H9 (cell line): ENCODE results near the gene FRAS1. TPM values are rescaled to one million over a fixed set of nuclear protein-coding genes. Genes with fewer than 3 reads are reported as not detected.

Experiments used
- DNase-seq: peaks from one replicate; pipeline ENCODE4 v3.0.0-alpha.2; 2017
- H2AFZ ChIP-seq: one replicate; pipeline ENCODE4 v1.6.1; 2013; ENCODE audit warnings: mild to moderate bottlenecking, low read length, control low read depth, moderate library complexity
- H2AK5ac ChIP-seq: 2 replicates; pipeline ENCODE4 v1.6.1; 2013; ENCODE audit warnings: low read length, control low read depth, mixed read lengths; ENCODE audit not compliant: insufficient read length
- H2BK120ac ChIP-seq: one replicate; pipeline ENCODE4 v1.6.1; 2013; ENCODE audit warnings: low read depth, mild to moderate bottlenecking, low read length, control low read depth, inconsistent platforms; ENCODE audit not compliant: poor library complexity, severe bottlenecking
- H2BK12ac ChIP-seq: 2 replicates; pipeline ENCODE4 v1.6.1; 2013; ENCODE audit warnings: low read length, control low read depth, mixed read lengths, low read depth; ENCODE audit not compliant: insufficient read length
- H2BK15ac ChIP-seq: 2 replicates; pipeline ENCODE4 v1.6.1; 2013; ENCODE audit warnings: low read depth, low read length, control low read depth
- H2BK20ac ChIP-seq: one replicate; pipeline ENCODE4 v1.6.1; 2013; ENCODE audit warnings: low read depth, mild to moderate bottlenecking, low read length, control low read depth, inconsistent platforms; ENCODE audit not compliant: poor library complexity, severe bottlenecking
- H2BK5ac ChIP-seq: 2 replicates; pipeline ENCODE4 v1.6.1; 2013; ENCODE audit warnings: low read length, control low read depth, mixed read lengths; ENCODE audit not compliant: insufficient read length
- H3K14ac ChIP-seq: 2 replicates; pipeline ENCODE4 v1.6.1; 2013; ENCODE audit warnings: low read length, control low read depth; ENCODE audit not compliant: insufficient read depth
- H3K18ac ChIP-seq: 2 replicates; pipeline ENCODE4 v1.6.1; 2013; ENCODE audit warnings: low read depth, mild to moderate bottlenecking, mixed read lengths, low read length, control low read depth; ENCODE audit not compliant: insufficient read length
- H3K23ac ChIP-seq: 2 replicates; pipeline ENCODE4 v1.6.1; 2013; ENCODE audit warnings: low read length, control low read depth, mixed read lengths, low read depth; ENCODE audit not compliant: insufficient read length
- H3K23me2 ChIP-seq: 2 replicates; pipeline ENCODE4 v1.6.1; 2013; ENCODE audit warnings: low read depth, mild to moderate bottlenecking, mixed read lengths, low read length, control low read depth; ENCODE audit not compliant: insufficient read length, poor library complexity, severe bottlenecking
- H3K27ac ChIP-seq: 2 replicates; pipeline ENCODE4 v1.5.1; 2013; ENCODE audit warnings: low read length, control low read depth, mixed read lengths, low read depth; ENCODE audit not compliant: insufficient read length
- H3K27me3 ChIP-seq: 2 replicates; pipeline ENCODE4 v1.6.1; 2013; ENCODE audit warnings: low read length, control low read depth, inconsistent platforms; ENCODE audit not compliant: insufficient read depth
- H3K4ac ChIP-seq: 2 replicates; pipeline ENCODE4 v1.6.1; 2013; ENCODE audit warnings: low read depth, mild to moderate bottlenecking, control low read depth, inconsistent platforms, low read length, moderate library complexity
- H3K4me1 ChIP-seq: 2 replicates; pipeline ENCODE4 v1.6.1; 2013; ENCODE audit warnings: low read length, control low read depth, inconsistent platforms; ENCODE audit not compliant: insufficient read depth
- H3K4me2 ChIP-seq: 2 replicates; pipeline ENCODE4 v1.6.1; 2013; ENCODE audit warnings: low read length, control low read depth, mixed read lengths; ENCODE audit not compliant: insufficient read length, insufficient read depth
- H3K56ac ChIP-seq: 2 replicates; pipeline ENCODE4 v1.6.1; 2013; ENCODE audit warnings: low read depth, mild to moderate bottlenecking, mixed read lengths, low read length, control low read depth; ENCODE audit not compliant: insufficient read length
- H3K79me1 ChIP-seq: 2 replicates; pipeline ENCODE4 v1.6.1; 2013; ENCODE audit warnings: low read depth, mild to moderate bottlenecking, moderate library complexity, low read length, control low read depth, inconsistent platforms; ENCODE audit not compliant: insufficient read depth, poor library complexity, severe bottlenecking
- H3K79me2 ChIP-seq: 2 replicates; pipeline ENCODE4 v1.6.1; 2013; ENCODE audit warnings: low read length, control low read depth, inconsistent platforms; ENCODE audit not compliant: insufficient read depth
- H3K9ac ChIP-seq: 2 replicates; pipeline ENCODE4 v1.6.1; 2013; ENCODE audit warnings: low read length, control low read depth, mixed read lengths; ENCODE audit not compliant: insufficient read length; ENCODE audit errors: extremely low read depth
- H3K9me3 ChIP-seq: one replicate; pipeline ENCODE4 v1.6.1; 2013; ENCODE audit warnings: low read depth, low read length, inconsistent platforms; ENCODE audit not compliant: control insufficient read depth
- H3T11ph ChIP-seq: one replicate; pipeline ENCODE4 v1.6.1; 2013; ENCODE audit warnings: mild to moderate bottlenecking, low read length, control low read depth, inconsistent platforms
- H4K20me1 ChIP-seq: one replicate; pipeline ENCODE4 v1.6.1; 2013; ENCODE audit not compliant: control insufficient read depth, insufficient read length, insufficient read depth
- H4K5ac ChIP-seq: 2 replicates; pipeline ENCODE4 v1.6.1; 2013; ENCODE audit warnings: low read depth, mild to moderate bottlenecking, mixed read lengths, low read length, control low read depth; ENCODE audit not compliant: insufficient read length
- H4K8ac ChIP-seq: replicated peaks from 2 replicates; pipeline ENCODE4 v1.6.1; 2013; ENCODE audit warnings: low read length, control low read depth, mixed read lengths, low read depth; ENCODE audit not compliant: insufficient read length
- H4K91ac ChIP-seq: 2 replicates; pipeline ENCODE4 v1.6.1; 2013; ENCODE audit warnings: low read depth, mild to moderate bottlenecking, moderate library complexity, mixed read lengths, low read length, control low read depth; ENCODE audit not compliant: insufficient read length
- H3K27ac Mint-ChIP-seq, 3 experiments: 2 replicates in 2 of 3; 3 replicates in 1 of 3; pipeline ENCODE4 v1.8.0; 2020 to 2021; ENCODE audit warnings: mixed read lengths in 3 of 3, mild to moderate bottlenecking in 1 of 3, moderate library complexity in 1 of 3
- H3K27me3 Mint-ChIP-seq: 2 replicates; pipeline ENCODE4 v1.8.0; 2021; ENCODE audit warnings: low read depth, mild to moderate bottlenecking, moderate library complexity, mixed read lengths
- H3K36me3 Mint-ChIP-seq, 3 experiments: 2 replicates in 2 of 3; 3 replicates in 1 of 3; pipeline ENCODE4 v1.8.0; 2020 to 2021; ENCODE audit warnings: low read depth in 3 of 3, mixed read lengths in 3 of 3; ENCODE audit not compliant: insufficient read depth in 1 of 3
- H3K4me1 Mint-ChIP-seq, 2 experiments: 2 replicates each; pipeline ENCODE4 v1.8.0; 2020; ENCODE audit warnings: mixed read lengths in 2 of 2
- H3K4me3 Mint-ChIP-seq, 2 experiments: 2 replicates in 1 of 2; 3 replicates in 1 of 2; pipeline ENCODE4 v1.8.0; 2020 to 2021; ENCODE audit warnings: mild to moderate bottlenecking in 2 of 2, mixed read lengths in 2 of 2, moderate library complexity in 1 of 2
- H3K9me3 Mint-ChIP-seq, 2 experiments: 2 replicates in 1 of 2; 3 replicates in 1 of 2; pipeline ENCODE4 v1.8.0; 2020; ENCODE audit warnings: mild to moderate bottlenecking in 2 of 2, mixed read lengths in 2 of 2, moderate library complexity in 1 of 2
- WGBS: extraction: QIAGEN DNeasy Blood & Tissue Kit; methylation state at CpG from one replicate; pipeline ENCODE4 v1.1.7; 2013; ENCODE audit warnings: missing lambda C conversion rate, low lambda C conversion rate, mixed read lengths; ENCODE audit not compliant: insufficient read length; ENCODE audit errors: extremely low coverage; 5-methylcytosine and 5-hydroxymethylcytosine counted together
- total RNA-seq: library from RNA; stranded (reverse); gene quantifications from 2 replicates; pipeline ENCODE4 v1.2.1, GENCODE V29; 2021
- TF ChIP-seq, protein P1 (sequence below): fragments of 200-600 bp; sonication (generic); conservative IDR thresholded peaks from 3 replicates; pipeline ENCODE4 v1.8.0; 2021; ENCODE audit warnings: antibody characterized with exemption, mild to moderate bottlenecking

FRAS1 gene
- total RNA-seq, 1 experiment from 2014 or later: 58.5 TPM

DNA sequence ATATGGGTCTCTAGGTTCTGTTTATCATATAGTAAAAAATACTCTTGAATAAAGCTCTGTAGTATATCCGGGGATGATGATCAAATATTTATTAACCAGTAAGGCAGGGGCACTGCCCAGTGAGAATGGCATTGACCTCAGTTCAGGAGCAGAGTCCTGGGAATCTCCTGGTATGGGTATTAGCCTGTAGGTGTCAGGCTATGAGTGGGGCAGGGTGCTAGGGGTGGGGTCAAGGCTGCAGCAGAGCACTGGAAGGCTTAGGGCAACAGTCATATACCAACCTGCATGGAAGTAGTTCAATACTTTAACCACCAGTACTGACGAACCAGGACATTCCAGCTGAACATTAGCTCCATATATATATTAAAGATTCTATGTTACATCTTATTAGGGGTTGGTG lies 274.1 kb downstream of the FRAS1 start:
- no peaks in the 10 kb centered on the region for H3K79me2 ChIP-seq
- no peaks in the 10 kb centered on the region for H3K79me1 ChIP-seq
- H3K14ac ChIP-seq: no peak overlapping the region
- no peak overlapping the region for H2BK120ac ChIP-seq
- no peak overlapping the region for H3K9ac ChIP-seq
- H3K27me3 ChIP-seq: no peaks in the 10 kb centered on the region
- no peak overlapping the region for H4K91ac ChIP-seq
- H4K20me1 ChIP-seq: no peaks in the 10 kb centered on the region
- no peak overlapping the region for H3K4ac ChIP-seq
- Mint-ChIP-seq H3K4me3 (peak overlapping the region in 1 of 2 experiments; percentile 57; a peak in 1 of 5 replicates), H3K4me1 (peaks cover 56 to 60% of the 10 kb centered on the region in 2 experiments), H3K36me3 (peaks cover 15 to 24% (median 17%) of the 10 kb centered on the region in 3 experiments), H3K27me3 (no peaks in the 10 kb centered on the region), H3K27ac (peak overlapping the region in 1 of 3 experiments; percentile 86; a peak in 3 of 7 replicates), H3K9me3 (no peaks in the 10 kb centered on the region)
- no peak overlapping the region for H2BK5ac ChIP-seq
- H3K56ac ChIP-seq: no peak overlapping the region
- no peak overlapping the region for H3K27ac ChIP-seq
- no peaks in the 10 kb centered on the region for H3K9me3 ChIP-seq
- H2AFZ ChIP-seq: no peak overlapping the region
- no peaks in the 10 kb centered on the region for H3K23me2 ChIP-seq
- H2AK5ac ChIP-seq: no peak overlapping the region
- DNase-seq: no peak
- no peak overlapping the region for H2BK12ac ChIP-seq
- H2BK15ac ChIP-seq: no peak overlapping the region
- no peak overlapping the region for H2BK20ac ChIP-seq
- H4K8ac ChIP-seq: no peak overlapping the region
- no peak overlapping the region for H3K23ac ChIP-seq
- TF ChIP-seq, protein P1, sequence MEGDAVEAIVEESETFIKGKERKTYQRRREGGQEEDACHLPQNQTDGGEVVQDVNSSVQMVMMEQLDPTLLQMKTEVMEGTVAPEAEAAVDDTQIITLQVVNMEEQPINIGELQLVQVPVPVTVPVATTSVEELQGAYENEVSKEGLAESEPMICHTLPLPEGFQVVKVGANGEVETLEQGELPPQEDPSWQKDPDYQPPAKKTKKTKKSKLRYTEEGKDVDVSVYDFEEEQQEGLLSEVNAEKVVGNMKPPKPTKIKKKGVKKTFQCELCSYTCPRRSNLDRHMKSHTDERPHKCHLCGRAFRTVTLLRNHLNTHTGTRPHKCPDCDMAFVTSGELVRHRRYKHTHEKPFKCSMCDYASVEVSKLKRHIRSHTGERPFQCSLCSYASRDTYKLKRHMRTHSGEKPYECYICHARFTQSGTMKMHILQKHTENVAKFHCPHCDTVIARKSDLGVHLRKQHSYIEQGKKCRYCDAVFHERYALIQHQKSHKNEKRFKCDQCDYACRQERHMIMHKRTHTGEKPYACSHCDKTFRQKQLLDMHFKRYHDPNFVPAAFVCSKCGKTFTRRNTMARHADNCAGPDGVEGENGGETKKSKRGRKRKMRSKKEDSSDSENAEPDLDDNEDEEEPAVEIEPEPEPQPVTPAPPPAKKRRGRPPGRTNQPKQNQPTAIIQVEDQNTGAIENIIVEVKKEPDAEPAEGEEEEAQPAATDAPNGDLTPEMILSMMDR: peak; percentile 32; the same call in 2 of the 3 replicates
- H4K5ac ChIP-seq: no peak overlapping the region
- no peak overlapping the region for H3K4me2 ChIP-seq
- peaks cover 23% of the 10 kb centered on the region for H3K4me1 ChIP-seq
- no peak overlapping the region for H3T11ph ChIP-seq
- no CpG with 5 or more reads among the region's 2 CpGs for WGBS
- H3K18ac ChIP-seq: no peak overlapping the region
